ENCODE results near the gene ATG101. TPM values are rescaled to one million over a fixed set of nuclear protein-coding genes. Genes with fewer than 3 reads are reported as not detected.

The ATG101 gene, protein sequence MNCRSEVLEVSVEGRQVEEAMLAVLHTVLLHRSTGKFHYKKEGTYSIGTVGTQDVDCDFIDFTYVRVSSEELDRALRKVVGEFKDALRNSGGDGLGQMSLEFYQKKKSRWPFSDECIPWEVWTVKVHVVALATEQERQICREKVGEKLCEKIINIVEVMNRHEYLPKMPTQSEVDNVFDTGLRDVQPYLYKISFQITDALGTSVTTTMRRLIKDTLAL
- total RNA-seq = 57.4 and 59.3 TPM in 2 replicates

GRCh38 chr12:52069327-52070184 lies at the start of gene ATG101:
Gene ATG101, plus strand, starts transcription at chr12:52069978. Its CDS starts 3,673 bp downstream, at chr12:52073651.

DNA sequence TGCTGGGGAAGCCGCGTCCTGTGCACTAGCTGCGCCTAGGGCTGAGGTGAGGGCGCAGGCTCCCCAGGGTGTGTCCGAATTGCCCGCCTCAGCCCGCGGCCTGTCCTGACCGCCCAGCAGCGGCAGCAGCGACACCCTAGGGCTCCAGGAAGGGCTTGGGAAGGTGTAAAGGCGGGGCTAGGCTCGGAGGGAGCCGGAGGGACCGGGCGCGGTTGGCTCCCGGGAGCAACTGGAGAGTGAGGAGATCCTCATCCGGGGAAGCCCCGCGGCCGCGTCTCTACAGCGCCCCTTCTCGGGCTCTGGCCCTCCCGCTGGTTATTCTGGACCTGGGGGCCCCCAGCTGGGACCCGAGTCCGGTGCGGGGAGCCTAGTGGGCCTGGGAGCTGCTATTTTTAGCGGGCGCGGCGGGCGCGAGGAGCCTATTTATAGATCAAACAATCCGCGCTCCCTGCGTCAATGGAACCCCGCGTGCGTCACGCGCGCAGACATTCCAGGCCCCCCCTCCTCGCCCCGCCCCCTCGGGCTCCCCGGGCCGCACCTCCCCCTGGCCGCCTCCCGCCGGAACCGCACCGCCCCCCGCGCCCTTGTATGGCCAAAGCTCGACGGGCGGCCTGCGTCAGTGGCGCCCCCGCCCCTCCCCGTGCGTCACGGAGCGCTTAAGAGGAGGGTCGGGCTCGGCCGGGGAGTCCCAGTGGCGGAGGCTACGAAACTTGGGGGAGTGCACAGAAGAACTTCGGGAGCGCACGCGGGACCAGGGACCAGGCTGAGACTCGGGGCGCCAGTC lies 18.8 kb upstream of the ATG101 start, which contains the start of gene NR4A1:
Gene NR4A1 (plus strand): TSS at position 685 of the 784 bp plus-strand sequence. CDS start 2,887 bp downstream, outside the sequence.

DNA sequence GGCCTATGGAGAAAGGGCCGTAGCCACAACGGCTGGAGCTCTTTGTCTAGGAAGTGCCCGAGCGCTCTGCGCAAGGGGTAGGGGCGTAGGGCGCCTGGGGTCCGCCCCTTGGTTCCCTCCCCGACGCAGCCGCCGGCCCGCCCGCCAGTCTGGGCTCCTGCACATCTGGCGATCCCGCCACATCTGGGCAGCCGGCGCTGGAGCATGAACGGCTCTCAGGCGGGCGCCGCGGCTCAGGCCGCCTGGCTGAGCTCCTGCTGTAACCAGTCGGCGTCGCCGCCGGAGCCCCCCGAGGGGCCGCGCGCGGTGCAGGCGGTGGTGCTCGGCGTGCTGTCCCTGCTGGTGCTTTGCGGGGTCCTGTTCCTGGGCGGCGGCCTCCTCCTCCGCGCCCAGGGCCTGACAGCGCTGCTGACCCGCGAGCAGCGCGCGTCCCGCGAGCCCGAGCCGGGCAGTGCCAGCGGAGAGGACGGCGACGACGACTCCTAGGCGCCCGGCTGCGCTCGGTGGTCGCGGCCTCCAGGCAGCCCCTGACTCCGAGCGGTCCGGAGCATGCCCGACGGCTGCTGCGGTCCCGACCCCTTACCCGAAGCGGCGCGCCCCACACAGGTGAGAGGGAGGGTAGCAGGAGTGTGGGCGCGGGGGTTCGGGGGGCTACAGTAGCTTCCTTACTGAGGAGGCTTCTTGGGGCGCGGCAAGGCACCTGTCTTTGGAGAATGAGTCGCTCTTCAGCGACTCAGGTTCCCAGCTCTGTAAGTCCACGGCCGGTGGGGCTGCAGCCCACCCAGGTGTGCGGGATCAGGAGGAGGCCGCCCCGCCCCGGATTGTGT lies 10.0 kb downstream of the ATG101 start, which contains the start of gene SMIM41:
Gene SMIM41 (plus strand): TSS at position 129 of the 827 bp plus-strand sequence. CDS start 76 bp downstream, at position 205.

Other genes with a start within 250 kb of the ATG101 start
- gene FIGNL2, start 221.3 kb upstream of the ATG101 start, total RNA-seq = not detected in 2 replicates
- not detected in 2 replicates for gene ANKRD33, start 181.9 kb upstream of the ATG101 start, total RNA-seq
- 0.35 TPM in 1 of 2 replicates, not detected in the other for gene ACVRL1, start 162.5 kb upstream of the ATG101 start, total RNA-seq
- gene ACVR1B, start 118.3 kb upstream of the ATG101 start, total RNA-seq = 7.2 and 11.6 TPM in 2 replicates
- gene TAMALIN, start 63.0 kb upstream of the ATG101 start, total RNA-seq = 0.07 and 0.70 TPM in 2 replicates
- 1.9 and 6.2 TPM in 2 replicates for gene NR4A1, start 18.5 kb upstream of the ATG101 start, total RNA-seq
- not detected in 2 replicates for gene SMIM41, start 9.7 kb downstream of the ATG101 start, total RNA-seq
- 6.5 and 7.3 TPM in 2 replicates for gene KRT80, start 122.0 kb downstream of the ATG101 start, total RNA-seq
- 1,213 and 1,216 TPM in 2 replicates for gene KRT7, start 163.3 kb downstream of the ATG101 start, total RNA-seq
- gene KRT86, start 204.7 kb downstream of the ATG101 start, total RNA-seq = 0.56 TPM in 1 of 2 replicates, not detected in the other
- 35.9 and 54.8 TPM in 2 replicates for gene KRT81, start 221.6 kb downstream of the ATG101 start, total RNA-seq